T1000 (cell line): ENCODE measurements around the gene HLA-A.

Experiments used
- DNase-seq: peaks from one replicate; lab custom pipeline; 2025; ENCODE audit warnings: mixed read lengths; lab: John Stamatoyannopoulos, UW

The HLA-A gene

GRCh38 chr6:29989211-29989610, 46.9 kb downstream of the HLA-A start:
- no peak for DNase-seq

- DNase-seq, result no peak
These were observed 48.6 kb downstream of the HLA-A start for GRCh38 chr6:29990931-29991330.

- DNase-seq, result no peak
These were observed 50.5 kb downstream of the HLA-A start for GRCh38 chr6:29992807-29993206.

GRCh38 chr6:29994826-29995225, 52.5 kb downstream of the HLA-A start:
- no peak for DNase-seq

GRCh38 chr6:29995340-29995777, 53.0 kb downstream of the HLA-A start:
- no peak for DNase-seq
